SK-N-SH (cell line): ENCODE measurements around the gene PRKN. TPM values are rescaled to one million over a fixed set of nuclear protein-coding genes. Genes with fewer than 3 reads are reported as not detected.

Source experiments
- CTCF ChIA-PET: fragments of 300-600, 350-600 bp; formaldehyde crosslinking; extraction: SDS; loops from one replicate; lab custom pipeline; 2021; lab: Yijun Ruan, JAX
- POLR2A ChIA-PET: fragments of 350-600 bp; sonication (Branson Sonifier 250); formaldehyde crosslinking; extraction: SDS; loops from one replicate; lab custom pipeline; 2020; ENCODE audit warnings: antibody characterized with exemption, inconsistent platforms; lab: Yijun Ruan, JAX
- DNase-seq: peaks from one replicate; pipeline ENCODE4 v3.0.0; 2012
- H2AFZ ChIP-seq: fragments of 200-600 bp; sonication (generic); 2 replicates; pipeline ENCODE4 v1.8.1; 2016; ENCODE audit warnings: antibody characterized with exemption, mild to moderate bottlenecking, low read depth
- H3F3A ChIP-seq: fragments of 200-600 bp; sonication (generic); replicated peaks from 2 replicates; pipeline ENCODE3; 2016; ENCODE audit warnings: antibody characterized with exemption, mild to moderate bottlenecking; ENCODE audit not compliant: insufficient read depth
- H3K27ac ChIP-seq, 2 experiments: fragments of 200-500 bp in 1 of 2; fragments of 200-600 bp in 1 of 2; sonication (Bioruptor generic) in 1 of 2; sonication (generic), shearing (Covaris generic) in 1 of 2; 2 replicates each; pipeline versions ENCODE4 v1.5.1 to v1.6.1; 2014 to 2016; ENCODE audit warnings: low read depth in 2 of 2, inconsistent platforms in 1 of 2, low read length in 1 of 2, mild to moderate bottlenecking in 1 of 2, mixed read lengths in 1 of 2
- H3K27me3 ChIP-seq: fragments of 200-600 bp; sonication (generic), shearing (Covaris generic); 2 replicates; pipeline ENCODE4 v1.6.1; 2016; ENCODE audit warnings: mixed run types; ENCODE audit not compliant: insufficient read depth
- H3K36me3 ChIP-seq, 2 experiments: fragments of 200-500 bp in 1 of 2; fragments of 200-600 bp in 1 of 2; sonication (Bioruptor generic) in 1 of 2; sonication (generic) in 1 of 2; replicated peaks in 1 of 2; 2 replicates each; pipeline versions ENCODE3 to v1.5.1; 2014 to 2016; ENCODE audit warnings: low read length in 1 of 2, mild to moderate bottlenecking in 1 of 2; ENCODE audit not compliant: insufficient read depth in 2 of 2, control insufficient read depth in 1 of 2
- H3K4me1 ChIP-seq, 2 experiments: fragments of 200-500 bp in 1 of 2; fragments of 200-600 bp in 1 of 2; sonication (Bioruptor generic) in 1 of 2; sonication (generic), shearing (Covaris generic) in 1 of 2; 2 replicates each; pipeline versions ENCODE4 v1.5.1 to v1.6.1; 2014 to 2016; ENCODE audit warnings: low read depth in 1 of 2, low read length in 1 of 2, mixed run types in 1 of 2; ENCODE audit not compliant: insufficient read depth in 2 of 2, control insufficient read depth in 1 of 2
- H3K4me2 ChIP-seq: fragments of 200-600 bp; sonication (generic), shearing (Covaris generic); 2 replicates; pipeline ENCODE4 v1.6.1; 2017; ENCODE audit warnings: mixed run types
- H3K4me3 ChIP-seq, 2 experiments: fragments of 200-500 bp in 1 of 2; fragments of 200-600 bp in 1 of 2; sonication (Bioruptor generic) in 1 of 2; sonication (generic), shearing (Covaris generic) in 1 of 2; 2 replicates each; pipeline versions ENCODE4 v1.5.1 to v1.8.1; 2014 to 2016; ENCODE audit warnings: low read depth in 2 of 2, inconsistent platforms in 1 of 2, low read length in 1 of 2, mild to moderate bottlenecking in 1 of 2, mixed read lengths in 1 of 2, moderate library complexity in 1 of 2
- H3K79me2 ChIP-seq: fragments of 200-600 bp; sonication (generic); 2 replicates; pipeline ENCODE4 v1.8.1; 2017; ENCODE audit warnings: mild to moderate bottlenecking; ENCODE audit not compliant: insufficient read depth
- H3K9ac ChIP-seq: fragments of 200-600 bp; sonication (generic); 2 replicates; pipeline ENCODE4 v1.6.1; 2017; ENCODE audit warnings: mixed run types
- H3K9me2 ChIP-seq: fragments of 200-600 bp; sonication (generic); 2 replicates; pipeline ENCODE4 v1.6.1; 2017; ENCODE audit warnings: mixed run types
- H3K9me3 ChIP-seq: fragments of 200-600 bp; sonication (generic); 2 replicates; pipeline ENCODE4 v1.6.1; 2017; ENCODE audit warnings: mixed run types, mild to moderate bottlenecking, moderate library complexity
- H4K20me1 ChIP-seq: fragments of 200-600 bp; sonication (generic); 2 replicates; pipeline ENCODE4 v1.6.1; 2017; ENCODE audit warnings: mild to moderate bottlenecking, mixed run types; ENCODE audit not compliant: insufficient read depth
- CHD2 ChIP-seq: fragments of 150-350 bp; IDR thresholded peaks from 2 replicates; pipeline ENCODE4 v1.6.1; 2018; ENCODE audit warnings: low read length; ENCODE audit not compliant: partially characterized antibody
- EZH2phosphoT487 ChIP-seq: fragments of 200-600 bp; sonication (generic); IDR thresholded peaks from 2 replicates; pipeline ENCODE4 v1.6.1; 2017; ENCODE audit warnings: low read depth, mixed run types, mild to moderate bottlenecking, antibody characterized with exemption, moderate library complexity, borderline replicate concordance
- FOSL2 ChIP-seq: IDR thresholded peaks from 2 replicates; pipeline ENCODE4 v1.4.0; 2012; ENCODE audit warnings: low read depth, mild to moderate bottlenecking, moderate library complexity, borderline replicate concordance
- FOXJ3 ChIP-seq: sonication (generic); formaldehyde crosslinking; IDR thresholded peaks from 2 replicates; pipeline ENCODE4 v1.5.1; 2020; ENCODE audit warnings: mild to moderate bottlenecking, missing genetic modification reagents
- FOXM1 ChIP-seq: IDR thresholded peaks from 2 replicates; pipeline ENCODE4 v1.4.0; 2012; ENCODE audit warnings: low read depth, mild to moderate bottlenecking
- GABPA ChIP-seq: IDR thresholded peaks from 2 replicates; pipeline ENCODE4 v1.4.0; 2012; ENCODE audit warnings: low read depth, mild to moderate bottlenecking
- GATA2 ChIP-seq: sonication (generic); formaldehyde crosslinking; IDR thresholded peaks from 2 replicates; pipeline ENCODE4 v1.5.0; 2020; ENCODE audit warnings: mild to moderate bottlenecking, missing genetic modification reagents
- MAX ChIP-seq: IDR thresholded peaks from 2 replicates; pipeline ENCODE4 v1.4.0; 2012; ENCODE audit warnings: low read depth
- MEF2A ChIP-seq: IDR thresholded peaks from 2 replicates; pipeline ENCODE4 v1.4.0; 2012; ENCODE audit warnings: low read depth, borderline replicate concordance
- MXI1 ChIP-seq: IDR thresholded peaks from 2 replicates; pipeline ENCODE4 v1.6.1; 2012; ENCODE audit warnings: mild to moderate bottlenecking, low read depth, low read length, improper control_type of control experiment
- NFIC ChIP-seq: IDR thresholded peaks from 2 replicates; pipeline ENCODE4 v1.4.0; 2012; ENCODE audit warnings: borderline replicate concordance
- NRF1 ChIP-seq: IDR thresholded peaks from 2 replicates; pipeline ENCODE4 v1.6.1; 2012; ENCODE audit warnings: low read depth, mild to moderate bottlenecking, low read length
- POLR2AphosphoS5 ChIP-seq: IDR thresholded peaks from 2 replicates; pipeline ENCODE4 v1.6.1; 2012; ENCODE audit warnings: low read depth, low read length
- RAD21 ChIP-seq: IDR thresholded peaks from 2 replicates; pipeline ENCODE4 v1.6.1; 2012; ENCODE audit warnings: mild to moderate bottlenecking, low read length
- RFX5 ChIP-seq: IDR thresholded peaks from 2 replicates; pipeline ENCODE4 v1.6.1; 2012; ENCODE audit warnings: mild to moderate bottlenecking, improper control_type of control experiment, low read length
- USF1 ChIP-seq: IDR thresholded peaks from 2 replicates; pipeline ENCODE4 v1.4.0; 2012; ENCODE audit warnings: low read depth, borderline replicate concordance
- USF2 ChIP-seq: fragments of 150-350 bp; IDR thresholded peaks from 2 replicates; pipeline ENCODE4 v1.6.1; 2017; ENCODE audit warnings: antibody characterized with exemption, low read length, low read depth, borderline replicate concordance
- WGBS: methylation state at CpG from one replicate; pipeline ENCODE4 v1.1.6; 2017; ENCODE audit warnings: low lambda C conversion rate; 5-methylcytosine and 5-hydroxymethylcytosine counted together
- polyA plus RNA-seq, 3 experiments: library from polyadenylated mRNA; depleted of rRNA; stranded (reverse); fragments of >200 nt; gene quantifications; 2 replicates each; pipeline ENCODE4 v1.2.3, GENCODE V29; 2012
- TF ChIP-seq, protein P1 (sequence below): IDR thresholded peaks from 2 replicates; pipeline ENCODE4 v1.6.1; 2012; ENCODE audit warnings: mild to moderate bottlenecking, low read depth, low read length, moderate library complexity
- TF ChIP-seq, protein P2 (sequence below): fragments of 150-350 bp; IDR thresholded peaks from 2 replicates; pipeline ENCODE4 v1.6.1; 2016; ENCODE audit warnings: mild to moderate bottlenecking, low read depth, low read length

PRKN gene
- polyA plus RNA-seq, 1 of the 3 experiments (the other 2 are of a cell fraction) = 0.76 TPM

GRCh38 chr6:162726947-162727321, 632 bp downstream of the PRKN start (continued):
- TF ChIP-seq, protein P1, sequence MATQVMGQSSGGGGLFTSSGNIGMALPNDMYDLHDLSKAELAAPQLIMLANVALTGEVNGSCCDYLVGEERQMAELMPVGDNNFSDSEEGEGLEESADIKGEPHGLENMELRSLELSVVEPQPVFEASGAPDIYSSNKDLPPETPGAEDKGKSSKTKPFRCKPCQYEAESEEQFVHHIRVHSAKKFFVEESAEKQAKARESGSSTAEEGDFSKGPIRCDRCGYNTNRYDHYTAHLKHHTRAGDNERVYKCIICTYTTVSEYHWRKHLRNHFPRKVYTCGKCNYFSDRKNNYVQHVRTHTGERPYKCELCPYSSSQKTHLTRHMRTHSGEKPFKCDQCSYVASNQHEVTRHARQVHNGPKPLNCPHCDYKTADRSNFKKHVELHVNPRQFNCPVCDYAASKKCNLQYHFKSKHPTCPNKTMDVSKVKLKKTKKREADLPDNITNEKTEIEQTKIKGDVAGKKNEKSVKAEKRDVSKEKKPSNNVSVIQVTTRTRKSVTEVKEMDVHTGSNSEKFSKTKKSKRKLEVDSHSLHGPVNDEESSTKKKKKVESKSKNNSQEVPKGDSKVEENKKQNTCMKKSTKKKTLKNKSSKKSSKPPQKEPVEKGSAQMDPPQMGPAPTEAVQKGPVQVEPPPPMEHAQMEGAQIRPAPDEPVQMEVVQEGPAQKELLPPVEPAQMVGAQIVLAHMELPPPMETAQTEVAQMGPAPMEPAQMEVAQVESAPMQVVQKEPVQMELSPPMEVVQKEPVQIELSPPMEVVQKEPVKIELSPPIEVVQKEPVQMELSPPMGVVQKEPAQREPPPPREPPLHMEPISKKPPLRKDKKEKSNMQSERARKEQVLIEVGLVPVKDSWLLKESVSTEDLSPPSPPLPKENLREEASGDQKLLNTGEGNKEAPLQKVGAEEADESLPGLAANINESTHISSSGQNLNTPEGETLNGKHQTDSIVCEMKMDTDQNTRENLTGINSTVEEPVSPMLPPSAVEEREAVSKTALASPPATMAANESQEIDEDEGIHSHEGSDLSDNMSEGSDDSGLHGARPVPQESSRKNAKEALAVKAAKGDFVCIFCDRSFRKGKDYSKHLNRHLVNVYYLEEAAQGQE = no peak
- TF ChIP-seq NFIC = no peak
- no peak for TF ChIP-seq GATA2 (CRISPR knock-in tag)
- no peak for TF ChIP-seq RFX5
- no peak for TF ChIP-seq POLR2AphosphoS5
- no peak for TF ChIP-seq FOXM1

- 40% methylated on average over 1 of the region's 1 CpG for WGBS
- TF ChIP-seq CHD2 (no peak), NRF1 (no peak), MAX (no peak), FOXJ3 (CRISPR knock-in tag) (no peak), NFIC (no peak), RAD21 (no peak), USF1 (no peak), FOSL2 (no peak), EZH2phosphoT487 (no peak), MXI1 (no peak), MEF2A (no peak), GATA2 (CRISPR knock-in tag) (no peak), USF2 (no peak), GABPA (no peak)
- TF ChIP-seq, protein P2, sequence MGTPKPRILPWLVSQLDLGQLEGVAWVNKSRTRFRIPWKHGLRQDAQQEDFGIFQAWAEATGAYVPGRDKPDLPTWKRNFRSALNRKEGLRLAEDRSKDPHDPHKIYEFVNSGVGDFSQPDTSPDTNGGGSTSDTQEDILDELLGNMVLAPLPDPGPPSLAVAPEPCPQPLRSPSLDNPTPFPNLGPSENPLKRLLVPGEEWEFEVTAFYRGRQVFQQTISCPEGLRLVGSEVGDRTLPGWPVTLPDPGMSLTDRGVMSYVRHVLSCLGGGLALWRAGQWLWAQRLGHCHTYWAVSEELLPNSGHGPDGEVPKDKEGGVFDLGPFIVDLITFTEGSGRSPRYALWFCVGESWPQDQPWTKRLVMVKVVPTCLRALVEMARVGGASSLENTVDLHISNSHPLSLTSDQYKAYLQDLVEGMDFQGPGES = no peak
- TF ChIP-seq, protein P1 = no peak
Measured at GRCh38 chr6:162722633-162723032, 4.9 kb downstream of the PRKN start.

More at GRCh38 chr6:162722633-162723032, 4.9 kb downstream of the PRKN start:
- Histone ChIP-seq H2AFZ (no peak overlapping the region), H3F3A (no peaks in the 10 kb centered on the region), H3K79me2 (no peaks in the 10 kb centered on the region), H3K4me3 (no peak overlapping the region), H3K4me2 (no peak overlapping the region), H4K20me1 (no peaks in the 10 kb centered on the region), H3K4me1 (peaks cover 0 to 6% of the 10 kb centered on the region in 2 experiments; a peak in 3 of 4 replicates), H3K36me3 (no peaks in the 10 kb centered on the region), H3K9ac (no peak overlapping the region), H3K9me3 (no peaks in the 10 kb centered on the region), H3K27me3 (no peaks in the 10 kb centered on the region), H3K9me2 (no peaks in the 10 kb centered on the region), H3K27ac (no peak overlapping the region)
- DNase-seq = no peak
- CTCF ChIA-PET = interaction anchor here (0.5 kb wide), 1 partner anchor 12 kb away, joined by 3 read pairs; no protein-coding TSS in a partner anchor
- POLR2A ChIA-PET = no interaction called here
